AG09309 (cell line): Measurements from ENCODE around the gene SND1.

Experiments used
- DNase-seq: peaks from one replicate; pipeline ENCODE4 v3.0.0-alpha.2; 2010; ENCODE audit warnings: low read depth
- H3K4me3 ChIP-seq: 2 replicates; pipeline ENCODE4 v1.5.1; 2011; ENCODE audit warnings: mild to moderate bottlenecking, low read depth, low read length, moderate library complexity; ENCODE audit not compliant: control insufficient read depth
- CTCF ChIP-seq: IDR thresholded peaks from 2 replicates; pipeline ENCODE4 v1.5.1; 2011; ENCODE audit warnings: mild to moderate bottlenecking, low read depth, low read length, inconsistent platforms; ENCODE audit not compliant: insufficient read depth, control insufficient read depth; ENCODE audit errors: missing control alignments

Gene SND1

GRCh38 chr7:128112781-128113221 is 460.8 kb downstream of the SND1 start:
- no peak for DNase-seq
- H3K4me3 ChIP-seq = no peak overlapping the region
- TF ChIP-seq CTCF = no peak

- no peak for DNase-seq
- no peak for TF ChIP-seq CTCF
- no peak overlapping the region for H3K4me3 ChIP-seq
Measured at GRCh38 chr7:128113839-128114238, 461.8 kb downstream of the SND1 start.

- no peak overlapping the region for H3K4me3 ChIP-seq
- DNase-seq = no peak
- no peak for TF ChIP-seq CTCF
Measured at GRCh38 chr7:128114806-128115205, 462.8 kb downstream of the SND1 start.

GRCh38 chr7:128115336-128115820 is 463.4 kb downstream of the SND1 start:
- H3K4me3 ChIP-seq = no peak overlapping the region
- no peak for TF ChIP-seq CTCF
- no peak for DNase-seq

GRCh38 chr7:128115821-128116723 is 464.1 kb downstream of the SND1 start:
- H3K4me3 ChIP-seq = no peak overlapping the region
- no peak for TF ChIP-seq CTCF
- no peak for DNase-seq

- no peak for DNase-seq
- no peak for TF ChIP-seq CTCF
- H3K4me3 ChIP-seq = no peak overlapping the region
Measured at GRCh38 chr7:128116740-128117139, 464.7 kb downstream of the SND1 start.
